Activated CD4-positive, alpha-beta T cell treated with anti-CD3 and anti-CD28 coated beads, Interleukin-2, amount 50 U/mL, for 1 hour (primary cell): ENCODE measurements around the gene OXT.
"Not testable (repeated sequence)": the region's sequence is repeated elsewhere in the genome, so short reads cannot be mapped to it uniquely, and the experiment has no call there.

ENCODE experiments used
- DNase-seq: peaks from one replicate; pipeline ENCODE4 v3.0.0-alpha.2; 2020

The OXT gene

DNA sequence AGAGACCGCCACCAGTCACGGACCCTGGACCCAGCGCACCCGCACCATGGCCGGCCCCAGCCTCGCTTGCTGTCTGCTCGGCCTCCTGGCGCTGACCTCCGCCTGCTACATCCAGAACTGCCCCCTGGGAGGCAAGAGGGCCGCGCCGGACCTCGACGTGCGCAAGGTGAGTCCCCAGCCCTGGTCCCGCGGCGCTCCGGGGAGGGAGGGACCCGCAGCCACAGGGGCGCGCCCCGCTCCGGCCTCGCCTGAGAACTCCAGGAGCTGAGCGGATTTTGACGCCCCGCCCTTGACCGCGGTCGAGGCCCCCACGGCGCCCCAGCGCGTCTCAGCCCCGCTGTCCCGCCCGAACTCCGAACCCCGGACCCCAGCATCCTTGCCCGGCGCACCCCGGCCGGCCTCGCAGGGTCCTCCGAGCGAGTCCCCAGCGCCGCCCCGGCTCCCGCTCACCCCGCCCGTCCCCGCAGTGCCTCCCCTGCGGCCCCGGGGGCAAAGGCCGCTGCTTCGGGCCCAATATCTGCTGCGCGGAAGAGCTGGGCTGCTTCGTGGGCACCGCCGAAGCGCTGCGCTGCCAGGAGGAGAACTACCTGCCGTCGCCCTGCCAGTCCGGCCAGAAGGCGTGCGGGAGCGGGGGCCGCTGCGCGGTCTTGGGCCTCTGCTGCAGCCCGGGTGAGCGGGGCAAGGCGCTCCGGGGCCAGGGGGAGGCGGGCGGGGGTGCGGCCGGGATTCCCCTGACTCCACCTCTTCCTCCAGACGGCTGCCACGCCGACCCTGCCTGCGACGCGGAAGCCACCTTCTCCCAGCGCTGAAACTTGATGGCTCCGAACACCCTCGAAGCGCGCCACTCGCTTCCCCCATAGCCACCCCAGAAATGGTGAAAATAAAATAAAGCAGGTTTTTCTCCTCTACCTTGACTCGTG, at the start of gene OXT:
Gene OXT (plus strand): TSS at position 11 of the 920 bp plus-strand sequence. CDS start 36 bp downstream, at position 47.
- DNase-seq: peak; percentile 78

GRCh38 chr20:3021777-3022176, 49.6 kb upstream of the OXT start:
- DNase-seq: no peak

DNA sequence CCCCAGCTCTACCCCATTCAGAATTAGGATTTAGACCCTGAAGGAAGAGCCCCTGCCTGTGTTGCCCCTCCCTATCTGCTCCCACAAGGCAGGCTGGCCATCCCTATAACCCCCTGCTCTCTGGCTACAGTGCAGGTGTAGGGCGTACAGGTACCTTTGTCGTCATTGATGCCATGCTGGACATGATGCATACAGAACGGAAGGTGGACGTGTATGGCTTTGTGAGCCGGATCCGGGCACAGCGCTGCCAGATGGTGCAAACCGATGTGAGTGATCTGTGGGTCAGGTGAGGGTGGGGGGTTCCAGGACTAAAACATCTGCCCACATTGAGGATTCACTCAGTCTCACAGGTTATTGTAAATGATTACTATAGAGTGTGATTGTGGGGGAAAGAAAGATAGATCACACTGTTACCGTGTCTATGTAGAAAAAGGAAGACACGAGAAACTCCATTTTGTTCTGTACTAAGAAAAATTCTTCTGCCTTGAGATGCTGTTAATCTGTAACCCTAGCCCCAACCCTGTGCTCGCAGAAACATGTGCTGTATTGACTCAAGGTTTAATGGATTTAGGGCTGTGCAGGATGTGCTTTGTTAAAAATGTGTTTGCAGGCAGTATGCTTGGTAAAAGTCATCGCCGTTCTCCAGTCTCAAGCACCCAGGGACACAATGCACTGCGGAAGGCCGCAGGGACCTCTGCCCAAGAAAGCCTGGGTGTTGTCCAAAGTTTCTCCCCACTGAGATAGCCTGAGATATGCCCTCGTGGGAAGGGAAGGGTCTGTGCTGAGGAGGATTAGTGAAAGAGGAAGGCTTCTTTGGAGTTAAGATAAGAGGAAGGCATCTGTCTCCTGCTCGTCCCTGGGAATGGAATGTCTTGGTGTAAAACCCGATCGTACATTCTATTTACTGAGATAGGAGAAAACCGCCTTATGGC, 48.6 kb upstream of the OXT start:
- not testable (repeated sequence) for DNase-seq

DNA sequence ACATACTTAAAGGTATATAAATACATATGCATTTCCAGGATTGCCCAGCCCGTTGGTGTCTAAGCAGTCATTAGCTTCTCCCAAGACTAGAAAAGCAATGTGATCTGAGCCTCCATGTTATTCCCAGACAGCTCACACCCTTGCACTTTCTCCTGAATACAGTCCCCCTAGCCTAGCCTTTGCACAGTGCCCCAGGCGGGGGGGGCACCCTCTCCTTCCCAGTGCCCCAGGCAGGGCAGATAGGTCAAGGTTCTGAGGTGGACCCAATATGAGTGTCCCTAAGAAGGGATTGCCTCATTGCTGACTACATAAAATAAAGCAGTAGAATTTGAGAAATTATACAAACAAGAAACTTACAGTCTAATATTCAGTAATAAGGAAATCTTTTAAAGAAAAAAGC, 43.4 kb upstream of the OXT start:
- no peak for DNase-seq

- no peak for DNase-seq
Measured at GRCh38 chr20:3031524-3032147, 39.8 kb upstream of the OXT start.

GRCh38 chr20:3032624-3033023, 38.8 kb upstream of the OXT start:
- DNase-seq: no peak

- no peak for DNase-seq
Measured at GRCh38 chr20:3037654-3038053, 33.8 kb upstream of the OXT start.

GRCh38 chr20:3038454-3038853, 33.0 kb upstream of the OXT start:
- DNase-seq: no peak

DNA sequence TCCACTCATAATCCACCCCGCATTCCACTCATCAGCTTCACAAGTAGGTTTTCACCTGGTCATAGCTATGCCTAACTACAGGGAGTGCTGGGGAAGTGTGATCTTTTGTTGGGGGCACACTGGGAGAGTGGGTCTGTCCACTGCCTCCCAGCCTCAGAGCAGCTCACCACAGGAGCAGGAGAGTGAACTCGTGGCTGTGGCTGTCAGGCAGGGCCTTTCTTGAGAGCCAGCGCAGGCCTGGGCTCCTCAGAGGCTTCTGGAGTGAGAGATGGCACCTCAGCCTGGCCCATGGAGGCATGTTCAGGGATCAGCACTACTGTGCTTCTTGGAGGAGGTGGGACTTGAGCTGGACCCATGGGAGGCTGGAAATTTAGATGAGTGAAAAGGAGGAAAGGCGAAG, 32.0 kb upstream of the OXT start:
- no peak for DNase-seq

DNA sequence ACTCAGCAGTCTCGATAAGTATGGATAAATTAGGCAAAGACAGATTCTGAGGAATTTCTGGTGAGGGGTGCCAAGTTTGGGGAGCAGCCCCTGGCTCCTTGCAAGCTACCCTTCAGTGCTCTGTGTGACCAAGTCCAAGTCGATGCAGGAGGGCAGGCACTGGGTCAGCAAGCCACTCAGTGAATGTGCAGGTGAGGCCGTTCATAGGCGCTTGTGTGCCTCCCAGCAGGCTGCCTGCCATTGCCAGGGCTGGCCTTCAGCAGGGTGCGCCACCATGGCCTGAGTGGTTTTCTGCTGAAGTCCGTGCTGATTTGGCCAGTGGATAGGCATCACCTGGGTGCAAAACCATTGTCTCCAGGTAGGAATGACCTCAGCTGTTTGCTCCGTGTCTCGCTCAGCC, 31.3 kb upstream of the OXT start:
- DNase-seq: no peak

DNA sequence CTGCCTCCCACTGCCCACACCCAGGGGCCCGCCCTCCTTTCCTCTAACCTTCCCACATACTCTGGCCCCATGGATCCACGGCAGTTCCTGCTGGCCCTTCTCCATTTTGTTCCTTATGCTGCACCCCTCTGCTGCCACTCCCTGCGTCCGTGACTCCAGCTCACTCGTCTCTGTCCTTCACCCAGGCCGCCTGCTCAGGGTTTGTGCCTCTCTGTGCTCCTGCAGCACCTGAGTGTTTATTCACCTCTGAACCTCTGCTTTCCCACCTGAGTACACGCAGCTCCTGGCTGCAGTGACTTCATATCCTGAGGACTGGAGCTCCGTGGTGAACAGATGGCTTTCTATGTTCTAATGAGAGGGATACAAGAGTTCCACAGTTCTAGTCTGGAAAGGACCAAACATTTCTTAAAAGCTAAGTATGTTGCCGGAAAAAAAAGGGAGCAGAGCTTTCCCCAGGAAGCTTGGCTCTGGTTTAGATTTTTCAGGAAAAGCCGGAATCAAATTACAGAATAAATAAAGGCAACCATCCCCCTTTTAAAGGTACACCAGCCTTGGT, 29.5 kb upstream of the OXT start:
- DNase-seq: no peak

- DNase-seq: no peak
Measured at GRCh38 chr20:3042625-3043024, 28.8 kb upstream of the OXT start.

- DNase-seq: no peak
Measured at GRCh38 chr20:3043322-3043721, 28.1 kb upstream of the OXT start, which contains the start of gene GNRH2. Gene GNRH2 (plus strand): TSS chr20:3043622. CDS start chr20:3044415, 793 bp downstream.

DNA sequence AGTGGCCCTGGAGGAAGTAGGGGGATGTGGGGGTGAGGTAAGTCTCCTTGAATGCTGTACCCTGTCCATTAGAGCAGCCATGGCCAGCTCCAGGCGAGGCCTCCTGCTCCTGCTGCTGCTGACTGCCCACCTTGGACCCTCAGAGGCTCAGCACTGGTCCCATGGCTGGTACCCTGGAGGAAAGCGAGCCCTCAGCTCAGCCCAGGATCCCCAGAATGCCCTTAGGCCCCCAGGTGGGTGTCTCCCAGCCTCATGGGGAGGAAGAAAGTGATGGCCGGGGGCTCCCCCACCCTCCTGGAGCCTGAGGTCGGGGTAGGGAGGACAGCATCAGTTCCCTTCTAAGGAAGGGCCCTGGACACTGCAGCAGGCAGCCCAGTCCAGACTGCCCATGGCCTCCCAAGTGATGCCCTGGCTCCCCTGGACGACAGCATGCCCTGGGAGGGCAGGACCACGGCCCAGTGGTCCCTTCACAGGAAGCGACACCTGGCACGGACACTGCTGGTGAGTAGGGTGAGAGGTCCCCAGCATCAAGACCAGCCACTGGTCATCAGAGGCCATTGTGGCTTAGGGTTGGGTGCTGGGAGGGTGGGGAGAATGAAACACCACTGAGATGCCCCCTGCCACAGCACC, 27.0 kb upstream of the OXT start:
- no peak for DNase-seq

DNA sequence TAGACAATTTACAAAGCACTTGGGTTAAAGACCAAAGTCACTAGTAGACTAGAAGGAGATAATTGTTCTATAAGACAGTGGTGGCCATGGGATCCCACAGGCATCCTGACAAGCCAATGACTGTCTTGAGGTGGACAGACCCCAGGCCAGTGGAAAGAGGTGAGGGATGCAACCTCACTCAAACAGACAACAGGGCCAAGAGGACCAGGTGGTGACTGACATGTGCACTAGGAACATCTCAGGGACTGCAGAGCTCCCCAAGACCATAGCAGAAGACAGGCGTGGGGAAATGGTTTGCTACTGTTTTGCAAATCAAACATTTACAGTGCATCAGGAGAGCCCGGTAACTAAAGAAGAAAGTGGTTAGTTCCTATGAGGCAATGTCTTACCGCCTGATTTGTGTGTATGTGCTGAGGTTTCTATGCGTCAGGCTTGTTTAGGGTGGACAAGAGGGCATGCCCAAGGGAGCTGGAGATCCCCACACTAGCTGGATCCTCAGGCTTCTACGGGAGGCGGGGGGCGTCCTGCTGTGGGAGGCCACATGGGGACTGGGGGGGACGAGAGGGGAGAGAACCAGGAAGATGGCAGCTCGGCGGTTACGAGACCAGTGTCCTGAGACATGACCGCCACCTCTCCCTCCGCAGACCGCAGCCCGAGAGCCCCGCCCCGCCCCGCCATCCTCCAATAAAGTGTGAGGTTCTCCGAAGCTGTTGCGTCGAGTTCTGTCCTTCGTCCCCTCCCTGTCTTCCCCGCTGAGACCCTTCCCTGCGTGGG, 26.2 kb upstream of the OXT start:
- peak; percentile 33 for DNase-seq

DNA sequence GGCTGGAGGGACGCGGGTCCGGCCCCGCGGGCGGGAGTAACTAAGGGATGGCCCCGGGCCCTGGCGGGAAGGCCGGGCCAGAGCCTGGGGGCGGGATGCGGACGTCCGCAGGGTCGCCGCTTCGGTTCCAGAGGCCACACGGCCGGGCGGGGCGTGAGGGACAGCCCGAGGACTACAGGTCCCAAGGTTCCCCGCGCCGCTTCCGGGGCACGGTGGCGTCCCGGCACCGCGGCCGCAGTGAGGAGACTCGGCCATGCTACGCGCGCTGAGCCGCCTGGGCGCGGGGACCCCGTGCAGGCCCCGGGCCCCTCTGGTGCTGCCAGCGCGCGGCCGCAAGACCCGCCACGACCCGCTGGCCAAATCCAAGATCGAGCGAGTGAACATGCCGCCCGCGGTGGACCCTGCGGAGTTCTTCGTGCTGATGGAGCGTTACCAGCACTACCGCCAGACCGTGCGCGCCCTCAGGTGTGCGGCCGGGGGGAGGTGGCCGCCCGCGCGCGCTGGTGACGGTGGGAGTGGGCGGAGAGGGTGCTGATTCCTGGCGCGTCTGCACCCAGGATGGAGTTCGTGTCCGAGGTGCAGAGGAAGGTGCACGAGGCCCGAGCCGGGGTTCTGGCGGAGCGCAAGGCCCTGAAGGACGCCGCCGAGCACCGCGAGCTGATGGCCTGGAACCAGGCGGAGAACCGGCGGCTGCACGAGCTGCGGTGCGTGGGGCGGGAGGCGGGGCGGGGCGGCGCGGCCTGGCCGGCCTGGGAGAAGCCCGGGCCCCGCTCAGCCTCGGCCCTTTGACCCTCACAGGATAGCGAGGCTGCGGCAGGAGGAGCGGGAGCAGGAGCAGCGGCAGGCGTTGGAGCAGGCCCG, 25.4 kb upstream of the OXT start, which contains the start of gene MRPS26:
Gene MRPS26 (plus strand): TSS at position 237 of the 861 bp plus-strand sequence. CDS start 17 bp downstream, at position 254.
- peak; percentile 72 for DNase-seq

GRCh38 chr20:3046677-3047462, 24.6 kb upstream of the OXT start:
- no peak for DNase-seq

DNA sequence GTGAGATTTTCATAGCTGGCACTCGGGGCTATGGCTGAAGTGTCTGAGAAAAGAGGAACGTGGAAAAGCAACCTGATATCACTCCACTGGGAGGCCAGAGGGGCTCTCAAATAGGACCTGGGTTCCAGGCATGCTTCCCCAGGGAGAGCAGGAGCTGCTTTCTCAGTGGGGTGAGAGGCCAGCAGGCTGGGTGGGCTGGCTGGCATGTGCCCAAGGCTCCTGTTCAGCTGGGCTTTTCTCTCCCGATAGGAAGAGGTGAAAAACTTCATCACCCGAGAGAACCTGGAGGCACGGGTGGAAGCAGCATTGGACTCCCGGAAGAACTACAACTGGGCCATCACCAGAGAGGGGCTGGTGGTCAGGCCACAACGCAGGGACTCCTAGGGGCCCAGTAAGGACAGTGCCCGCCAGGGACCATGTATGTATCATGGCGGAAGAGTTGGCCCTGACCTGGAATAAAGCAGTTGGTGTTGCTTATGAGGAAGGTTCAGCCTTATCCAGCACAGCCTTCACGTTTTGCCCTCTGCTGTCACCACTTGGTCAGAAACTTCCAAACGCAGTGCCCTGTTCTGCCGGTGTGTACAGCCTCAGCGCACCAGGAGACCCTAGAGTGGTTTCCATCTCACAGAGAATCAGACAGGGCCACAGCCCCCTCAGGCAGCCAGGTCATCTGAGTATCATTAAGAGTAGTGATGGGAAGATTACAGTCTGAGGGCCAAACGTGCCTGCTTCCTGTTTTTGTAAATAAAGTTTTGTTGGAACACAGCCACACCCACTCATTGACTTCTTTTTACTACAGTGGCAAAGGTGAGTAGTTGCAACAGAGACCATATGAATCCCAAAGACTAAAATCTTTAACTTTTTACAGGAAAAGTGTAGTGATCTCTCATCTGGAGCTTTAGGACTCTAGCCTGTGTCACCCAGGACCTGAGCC, 23.7 kb upstream of the OXT start:
- DNase-seq: no peak
